ENCODE data around the gene DRC7.

DNA sequence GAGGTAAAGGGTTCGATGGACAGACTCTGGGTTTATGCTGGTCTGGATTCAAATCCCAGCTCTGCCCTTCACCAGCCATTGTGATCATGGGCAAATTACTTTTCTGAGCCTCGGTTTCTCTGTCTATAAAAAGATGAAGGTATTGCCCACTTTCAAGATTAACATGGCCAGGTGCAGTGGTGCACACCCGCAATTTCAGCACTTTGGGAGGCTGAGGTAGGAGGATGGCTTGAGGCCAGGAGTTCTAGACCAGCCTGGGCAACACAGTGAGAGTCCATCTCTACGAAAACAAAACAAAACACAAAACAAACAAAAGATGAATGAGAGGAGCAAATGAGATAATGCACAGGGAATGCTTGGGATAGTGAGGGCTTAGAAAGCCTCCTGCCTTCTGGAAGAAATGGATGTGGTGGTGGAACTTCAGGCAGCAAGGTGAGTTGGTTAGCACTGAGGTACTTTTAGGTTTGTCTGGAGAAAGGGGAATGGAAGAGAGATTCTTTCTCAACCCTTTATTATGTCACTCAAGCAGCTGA lies 18.0 kb upstream of the DRC7 start:
- TF ChIP-seq POLR2A (IDR thresholded peaks at IDR 0.05): no peak
- TF ChIP-seq, protein P1, sequence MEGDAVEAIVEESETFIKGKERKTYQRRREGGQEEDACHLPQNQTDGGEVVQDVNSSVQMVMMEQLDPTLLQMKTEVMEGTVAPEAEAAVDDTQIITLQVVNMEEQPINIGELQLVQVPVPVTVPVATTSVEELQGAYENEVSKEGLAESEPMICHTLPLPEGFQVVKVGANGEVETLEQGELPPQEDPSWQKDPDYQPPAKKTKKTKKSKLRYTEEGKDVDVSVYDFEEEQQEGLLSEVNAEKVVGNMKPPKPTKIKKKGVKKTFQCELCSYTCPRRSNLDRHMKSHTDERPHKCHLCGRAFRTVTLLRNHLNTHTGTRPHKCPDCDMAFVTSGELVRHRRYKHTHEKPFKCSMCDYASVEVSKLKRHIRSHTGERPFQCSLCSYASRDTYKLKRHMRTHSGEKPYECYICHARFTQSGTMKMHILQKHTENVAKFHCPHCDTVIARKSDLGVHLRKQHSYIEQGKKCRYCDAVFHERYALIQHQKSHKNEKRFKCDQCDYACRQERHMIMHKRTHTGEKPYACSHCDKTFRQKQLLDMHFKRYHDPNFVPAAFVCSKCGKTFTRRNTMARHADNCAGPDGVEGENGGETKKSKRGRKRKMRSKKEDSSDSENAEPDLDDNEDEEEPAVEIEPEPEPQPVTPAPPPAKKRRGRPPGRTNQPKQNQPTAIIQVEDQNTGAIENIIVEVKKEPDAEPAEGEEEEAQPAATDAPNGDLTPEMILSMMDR (IDR thresholded peaks at IDR 0.05 in 8 of 11, conservative IDR thresholded peaks at IDR 0.05 in 3 of 11): no peak
- no peak for TF ChIP-seq POLR2AphosphoS5 (IDR thresholded peaks at IDR 0.05)

Measured in spleen (tissue), 7 donors.